AG10803 (cell line): ENCODE results near the gene TMEM204.

Experiments used
- DNase-seq: peaks from one replicate; pipeline ENCODE4 v3.0.0; 2010; ENCODE audit warnings: low read depth
- H3K4me3 ChIP-seq: 2 replicates; pipeline ENCODE4 v1.5.1; 2011; ENCODE audit warnings: mild to moderate bottlenecking, low read length, control low read depth
- TF ChIP-seq, protein P1 (sequence below): conservative IDR thresholded peaks from 2 replicates; pipeline ENCODE4 v1.5.1; 2011; ENCODE audit warnings: mild to moderate bottlenecking, low read length, control low read depth, inconsistent platforms

Gene TMEM204

DNA sequence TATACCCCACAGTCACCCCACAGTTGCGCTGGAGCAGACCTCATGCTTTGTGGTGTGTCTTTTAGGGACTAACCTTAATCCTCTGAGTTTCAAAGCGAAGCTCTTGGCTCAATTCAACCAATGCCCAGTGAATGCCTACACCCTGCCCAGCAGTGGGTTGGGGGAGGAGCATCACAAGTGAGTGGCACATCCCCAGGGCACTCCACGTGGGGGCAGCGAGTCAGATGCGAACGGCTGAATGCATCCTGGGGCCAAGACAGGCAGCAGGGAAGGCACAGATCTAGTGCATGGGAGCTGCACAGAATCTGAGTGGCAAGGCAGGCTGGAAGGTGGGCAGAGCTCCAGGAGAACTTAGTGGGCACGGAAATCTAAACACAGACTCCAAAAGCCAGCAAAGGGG, 39.2 kb downstream of the TMEM204 start:
- DNase-seq, result no peak
- TF ChIP-seq, protein P1, sequence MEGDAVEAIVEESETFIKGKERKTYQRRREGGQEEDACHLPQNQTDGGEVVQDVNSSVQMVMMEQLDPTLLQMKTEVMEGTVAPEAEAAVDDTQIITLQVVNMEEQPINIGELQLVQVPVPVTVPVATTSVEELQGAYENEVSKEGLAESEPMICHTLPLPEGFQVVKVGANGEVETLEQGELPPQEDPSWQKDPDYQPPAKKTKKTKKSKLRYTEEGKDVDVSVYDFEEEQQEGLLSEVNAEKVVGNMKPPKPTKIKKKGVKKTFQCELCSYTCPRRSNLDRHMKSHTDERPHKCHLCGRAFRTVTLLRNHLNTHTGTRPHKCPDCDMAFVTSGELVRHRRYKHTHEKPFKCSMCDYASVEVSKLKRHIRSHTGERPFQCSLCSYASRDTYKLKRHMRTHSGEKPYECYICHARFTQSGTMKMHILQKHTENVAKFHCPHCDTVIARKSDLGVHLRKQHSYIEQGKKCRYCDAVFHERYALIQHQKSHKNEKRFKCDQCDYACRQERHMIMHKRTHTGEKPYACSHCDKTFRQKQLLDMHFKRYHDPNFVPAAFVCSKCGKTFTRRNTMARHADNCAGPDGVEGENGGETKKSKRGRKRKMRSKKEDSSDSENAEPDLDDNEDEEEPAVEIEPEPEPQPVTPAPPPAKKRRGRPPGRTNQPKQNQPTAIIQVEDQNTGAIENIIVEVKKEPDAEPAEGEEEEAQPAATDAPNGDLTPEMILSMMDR, result no peak
- H3K4me3 ChIP-seq, result no peak overlapping the region

DNA sequence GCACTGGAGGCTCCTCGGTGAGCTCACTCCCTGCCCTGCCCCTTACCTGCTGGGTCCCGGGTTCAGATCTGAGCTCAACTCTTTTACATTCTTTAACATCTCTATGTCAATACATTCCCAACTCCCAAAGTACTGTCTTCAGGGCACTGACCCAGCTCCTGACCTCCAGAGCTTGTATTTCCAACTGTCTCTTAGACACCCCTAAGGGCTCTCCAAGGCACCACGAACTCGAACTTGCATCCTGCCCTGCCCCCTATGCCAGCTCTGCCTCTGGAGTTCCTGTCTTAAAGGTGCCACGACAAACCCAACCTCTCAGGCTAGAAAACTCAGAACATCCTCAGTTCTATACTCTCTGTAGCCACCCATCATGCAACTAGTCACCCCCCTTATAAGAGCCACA, 39.8 kb downstream of the TMEM204 start:
- TF ChIP-seq, protein P1, result no peak
- DNase-seq, result no peak
- H3K4me3 ChIP-seq, result no peak overlapping the region

DNA sequence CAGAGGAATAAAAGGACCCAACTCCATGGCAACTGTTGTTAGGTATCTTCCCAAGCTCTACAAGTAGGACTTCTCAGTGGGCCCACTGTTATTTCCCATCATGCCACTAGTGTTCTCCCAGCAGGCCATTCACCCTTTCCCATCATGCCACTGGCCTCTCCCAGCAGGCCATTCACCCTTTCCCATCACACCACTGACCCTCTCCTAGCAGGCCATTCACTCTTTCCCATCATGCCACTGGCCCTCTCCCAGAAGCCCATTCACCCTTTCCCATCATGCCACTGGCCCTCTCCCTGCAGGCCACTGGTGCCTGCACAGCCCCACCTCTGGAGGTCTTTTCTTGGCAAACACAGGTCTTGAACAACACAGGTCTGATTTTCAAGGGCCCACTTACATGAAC, 42.1 kb downstream of the TMEM204 start:
- no peak overlapping the region for H3K4me3 ChIP-seq
- no peak for DNase-seq
- TF ChIP-seq, protein P1, result no peak

DNA sequence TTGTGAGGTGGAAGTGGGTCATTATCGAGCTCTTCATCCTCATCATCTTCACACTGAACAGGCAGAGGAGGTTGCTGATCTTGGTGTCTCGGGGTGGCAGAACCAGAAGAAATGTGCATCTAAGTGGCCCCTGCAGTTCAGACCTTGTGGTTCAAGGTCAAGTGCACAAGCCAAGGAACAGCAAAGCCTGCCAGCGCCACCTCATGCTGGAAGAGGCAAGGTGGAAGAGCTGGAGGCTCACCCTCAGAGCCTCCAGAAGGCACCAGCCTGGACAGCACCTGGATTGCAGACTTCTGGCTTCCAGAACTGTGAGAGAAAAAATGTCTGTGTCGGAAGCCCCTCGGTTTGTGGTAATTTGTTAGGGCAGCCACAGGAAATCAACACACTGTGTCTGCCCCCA, 45.7 kb downstream of the TMEM204 start:
- no peak overlapping the region for H3K4me3 ChIP-seq
- TF ChIP-seq, protein P1, result no peak
- DNase-seq, result no peak

DNA sequence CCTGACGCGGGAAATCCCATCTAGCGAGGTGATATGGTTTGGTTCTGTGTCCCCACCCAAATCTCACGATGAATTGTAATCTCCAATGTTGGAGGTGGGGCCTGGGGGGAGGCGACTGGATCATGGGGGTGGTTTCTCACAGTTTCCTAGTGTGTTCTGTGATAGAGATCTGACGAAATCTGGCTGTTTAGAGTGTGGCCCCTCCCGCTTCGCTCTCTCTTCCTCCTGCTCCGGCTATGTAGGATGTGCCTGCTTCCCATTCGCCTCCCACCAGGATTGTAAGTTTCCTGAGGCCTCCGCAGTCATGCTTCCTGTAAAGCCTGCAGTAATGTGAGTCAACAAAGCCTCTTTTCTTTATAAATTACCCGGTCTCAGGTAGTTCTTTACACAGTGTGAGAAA, 46.8 kb downstream of the TMEM204 start:
- DNase-seq, result no peak
- TF ChIP-seq, protein P1, result no peak
- no peak overlapping the region for H3K4me3 ChIP-seq

DNA sequence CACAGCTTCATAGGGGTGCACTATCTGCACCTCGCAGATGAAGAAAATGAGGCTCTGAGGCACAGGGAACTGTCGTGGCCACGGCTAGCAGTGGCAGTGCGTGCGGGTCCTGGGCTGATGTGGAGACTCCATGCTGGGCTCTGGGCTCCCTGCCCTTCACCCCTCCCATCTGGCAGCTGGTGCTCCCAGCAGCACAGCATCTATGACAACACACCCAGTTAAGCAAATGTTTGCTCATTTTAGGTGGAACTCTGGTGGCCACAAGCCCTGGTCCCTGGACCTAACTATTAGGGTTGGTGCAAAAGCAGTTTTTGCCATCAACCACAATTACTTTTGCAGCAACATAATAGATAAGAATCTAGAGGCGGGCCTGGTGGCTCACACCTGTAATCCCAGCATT, 47.5 kb downstream of the TMEM204 start:
- TF ChIP-seq, protein P1, result no peak
- no peak for DNase-seq
- no peak overlapping the region for H3K4me3 ChIP-seq

DNA sequence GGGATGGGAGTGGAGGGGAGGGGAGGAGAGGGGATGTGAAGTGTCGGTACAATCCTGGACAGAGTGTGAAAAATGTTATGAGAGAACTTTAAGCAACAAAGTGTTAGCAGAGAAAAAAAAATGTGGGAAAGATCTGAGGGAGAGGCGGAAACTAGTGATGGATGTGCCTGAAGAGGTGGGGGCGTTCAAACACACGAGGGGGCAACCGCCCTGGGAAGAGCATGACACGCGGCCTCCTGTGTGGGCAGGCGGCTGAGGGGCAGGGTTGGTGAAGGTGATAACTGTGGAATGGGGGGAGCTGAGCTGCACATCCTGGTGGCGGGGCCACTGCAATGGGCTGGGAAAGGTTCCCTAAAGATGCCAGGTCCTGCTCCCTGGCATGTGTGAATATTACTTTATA, 48.3 kb downstream of the TMEM204 start:
- TF ChIP-seq, protein P1, result no peak
- no peak for DNase-seq
- H3K4me3 ChIP-seq, result no peak overlapping the region
